A673 (cell line): ENCODE data around the gene AGRP. TPM values are rescaled to one million over a fixed set of nuclear protein-coding genes. Genes with fewer than 3 reads are reported as not detected.
"Not testable (repeated sequence)": the region's sequence is repeated elsewhere in the genome, so short reads cannot be mapped to it uniquely, and the experiment has no call there.

Experiments
- BruUV-seq: library from RNA; stranded (reverse); fragments of 400-500 nt; replicated peaks from 2 replicates; lab custom pipeline; 2021; lab: Mats Ljungman, UMichigan
- CTCF ChIA-PET: fragments of 300-600 bp; sonication (Branson Sonifier 250); formaldehyde crosslinking; loops from one replicate; lab custom pipeline; 2022; ENCODE audit warnings: antibody characterized with exemption; lab: Charles Lee
- POLR2A ChIA-PET: fragments of 300-600 bp; sonication (Branson Sonifier 250); formaldehyde crosslinking; loops from one replicate; lab custom pipeline; 2022; ENCODE audit warnings: antibody characterized with exemption; ENCODE audit not compliant: low non-redundant PET; lab: Charles Lee
- DNase-seq: peaks from one replicate; pipeline ENCODE4 v3.0.0-alpha.2; 2015; ENCODE audit warnings: low spot score
- H3K27ac ChIP-seq: fragments of 200-600 bp; sonication (generic); 2 replicates; pipeline ENCODE4 v1.5.1; 2016; ENCODE audit warnings: mixed run types, low read depth, mild to moderate bottlenecking, mixed read lengths, antibody characterized with exemption, low read length; ENCODE audit not compliant: poor library complexity, severe bottlenecking
- H3K27me3 ChIP-seq: fragments of 200-600 bp; sonication (generic); replicated peaks from 2 replicates; pipeline ENCODE4 v1.6.1; 2017; ENCODE audit warnings: mixed run types, low read depth, mild to moderate bottlenecking, mixed read lengths, antibody characterized with exemption, low read length; ENCODE audit not compliant: insufficient read depth, poor library complexity
- H3K36me3 ChIP-seq: fragments of 200-600 bp; sonication (generic); 2 replicates; pipeline ENCODE4 v1.6.1; 2016; ENCODE audit warnings: mixed run types, mild to moderate bottlenecking, mixed read lengths, antibody characterized with exemption, low read length; ENCODE audit not compliant: insufficient read depth, poor library complexity, severe bottlenecking
- H3K4me1 ChIP-seq: fragments of 200-600 bp; sonication (generic); 2 replicates; pipeline ENCODE4 v1.6.1; 2017; ENCODE audit warnings: mixed run types, mild to moderate bottlenecking, mixed read lengths, antibody characterized with exemption, low read length; ENCODE audit not compliant: insufficient read depth, poor library complexity, severe bottlenecking
- H3K4me3 ChIP-seq: fragments of 200-600 bp; sonication (generic); 2 replicates; pipeline ENCODE4 v1.5.1; 2016; ENCODE audit warnings: low read depth, mixed run types, mild to moderate bottlenecking, mixed read lengths, low read length; ENCODE audit not compliant: poor library complexity, severe bottlenecking
- H3K9me3 ChIP-seq: fragments of 200-600 bp; sonication (generic); 2 replicates; pipeline ENCODE4 v1.6.1; 2016; ENCODE audit warnings: mixed run types, low read depth, mild to moderate bottlenecking, mixed read lengths, antibody characterized with exemption, low read length; ENCODE audit not compliant: poor library complexity, severe bottlenecking
- EZH2 ChIP-seq: fragments of 200-600 bp; sonication (generic); IDR thresholded peaks from 2 replicates; pipeline ENCODE4 v1.6.1; 2017; ENCODE audit warnings: borderline replicate concordance, low read depth, mild to moderate bottlenecking, mixed read lengths, antibody characterized with exemption, low read length; ENCODE audit not compliant: poor library complexity, severe bottlenecking
- intact Hi-C: fragments of 100-400 bp; cut with micrococcal nuclease; formaldehyde crosslinking; loops from one replicate; pipeline ENCODE4 v1.10.0; 2022; ENCODE audit not compliant: unreplicated experiment
- total RNA-seq: library from RNA; stranded (reverse); gene quantifications from 2 replicates; pipeline ENCODE4 v1.2.3, GENCODE V29; 2021
- TF ChIP-seq, protein P1 (sequence below): fragments of 300-800, 200-600 bp; sonication (generic); conservative IDR thresholded peaks from 2 replicates; pipeline ENCODE4 v1.5.1; 2017; ENCODE audit warnings: low read depth, mild to moderate bottlenecking, antibody characterized with exemption, low read length, moderate library complexity, mixed read lengths

AGRP gene
- total RNA-seq, 1 experiment from 2014 or later = not detected

DNA sequence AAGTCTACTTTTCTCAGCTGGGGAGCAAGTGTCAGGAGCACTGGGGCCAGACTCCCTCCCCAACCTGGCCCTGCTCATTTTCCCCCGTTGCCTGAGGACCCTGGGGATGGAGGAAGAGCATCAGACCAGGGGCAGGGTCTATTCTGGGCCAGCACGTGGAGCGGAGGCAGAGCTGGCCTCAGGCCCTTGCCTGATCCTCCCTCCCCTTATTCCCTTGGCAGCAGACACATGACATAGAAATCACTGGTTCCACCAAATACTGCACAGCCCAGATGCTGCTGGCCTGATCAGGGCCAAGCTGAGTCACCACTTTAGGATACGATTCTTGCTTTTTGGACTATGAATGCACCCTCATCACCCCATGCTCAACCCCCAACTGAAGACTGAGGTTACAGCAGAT, 15.8 kb upstream of the AGRP start:
- POLR2A ChIA-PET = no interaction called here
- Histone ChIP-seq H3K9me3 (no peaks in the 10 kb centered on the region), H3K27me3 (no peaks in the 10 kb centered on the region), H3K4me3 (no peak overlapping the region), H3K36me3 (no peaks in the 10 kb centered on the region), H3K4me1 (no peaks in the 10 kb centered on the region), H3K27ac (no peak overlapping the region)
- no TSS peak for BruUV-seq
- intact Hi-C loops = no loop called here
- no peak for TF ChIP-seq EZH2
- TF ChIP-seq, protein P1, sequence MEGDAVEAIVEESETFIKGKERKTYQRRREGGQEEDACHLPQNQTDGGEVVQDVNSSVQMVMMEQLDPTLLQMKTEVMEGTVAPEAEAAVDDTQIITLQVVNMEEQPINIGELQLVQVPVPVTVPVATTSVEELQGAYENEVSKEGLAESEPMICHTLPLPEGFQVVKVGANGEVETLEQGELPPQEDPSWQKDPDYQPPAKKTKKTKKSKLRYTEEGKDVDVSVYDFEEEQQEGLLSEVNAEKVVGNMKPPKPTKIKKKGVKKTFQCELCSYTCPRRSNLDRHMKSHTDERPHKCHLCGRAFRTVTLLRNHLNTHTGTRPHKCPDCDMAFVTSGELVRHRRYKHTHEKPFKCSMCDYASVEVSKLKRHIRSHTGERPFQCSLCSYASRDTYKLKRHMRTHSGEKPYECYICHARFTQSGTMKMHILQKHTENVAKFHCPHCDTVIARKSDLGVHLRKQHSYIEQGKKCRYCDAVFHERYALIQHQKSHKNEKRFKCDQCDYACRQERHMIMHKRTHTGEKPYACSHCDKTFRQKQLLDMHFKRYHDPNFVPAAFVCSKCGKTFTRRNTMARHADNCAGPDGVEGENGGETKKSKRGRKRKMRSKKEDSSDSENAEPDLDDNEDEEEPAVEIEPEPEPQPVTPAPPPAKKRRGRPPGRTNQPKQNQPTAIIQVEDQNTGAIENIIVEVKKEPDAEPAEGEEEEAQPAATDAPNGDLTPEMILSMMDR = no peak
- CTCF ChIA-PET = no interaction called here
- no peak for DNase-seq

- Histone ChIP-seq H3K4me3 (no peak overlapping the region), H3K9me3 (no peaks in the 10 kb centered on the region), H3K36me3 (no peaks in the 10 kb centered on the region), H3K27me3 (no peaks in the 10 kb centered on the region), H3K27ac (no peak overlapping the region), H3K4me1 (no peaks in the 10 kb centered on the region)
- no peak for TF ChIP-seq EZH2
- TF ChIP-seq, protein P1 = no peak
- ChIA-PET CTCF (interaction anchor here (0.5 to 0.9 kb wide), 4 partner anchors 23 to 1282 kb away, joined by 3 to 10 read pairs (median 4); no protein-coding TSS in a partner anchor), POLR2A (no interaction called here)
- DNase-seq = no peak
- BruUV-seq = no TSS peak
- intact Hi-C loops = no loop called here
These were observed 7.2 kb upstream of the AGRP start for GRCh38 chr16:67490335-67491096.

GRCh38 chr16:67489401-67490083, 6.2 kb upstream of the AGRP start:
- H3K4me1 ChIP-seq = no peaks in the 10 kb centered on the region
- no peaks in the 10 kb centered on the region for H3K27me3 ChIP-seq
- no peak for DNase-seq
- no peaks in the 10 kb centered on the region for H3K36me3 ChIP-seq
- no peak for TF ChIP-seq EZH2
- TF ChIP-seq, protein P1 = no peak
- no TSS peak for BruUV-seq
- CTCF ChIA-PET = no interaction called here
- POLR2A ChIA-PET = interaction anchor here (0.6 kb wide), 1 partner anchor 23 kb away, joined by 4 read pairs; no protein-coding TSS in a partner anchor
- H3K9me3 ChIP-seq = no peaks in the 10 kb centered on the region
- H3K27ac ChIP-seq = no peak overlapping the region
- H3K4me3 ChIP-seq = no peak overlapping the region
- intact Hi-C loops = no loop called here

DNA sequence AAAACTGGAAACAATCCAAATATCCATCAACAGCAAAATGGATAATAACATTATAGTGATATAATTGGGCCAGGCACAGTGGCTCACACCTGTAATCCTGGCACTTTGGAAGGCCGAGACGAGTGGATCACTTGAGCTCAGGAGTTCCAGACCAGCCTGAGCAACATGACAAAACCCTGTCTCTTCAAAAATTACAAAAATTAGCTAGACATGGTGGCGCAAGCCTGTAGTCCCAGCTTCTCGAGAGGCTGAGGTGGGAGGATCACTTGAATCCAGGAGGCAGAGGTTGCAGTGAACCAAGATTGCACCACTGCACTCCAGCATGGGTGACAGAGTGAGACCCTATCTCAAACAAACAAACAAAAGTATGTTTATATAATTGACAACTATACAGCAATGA, 4.2 kb upstream of the AGRP start:
- CTCF ChIA-PET = interaction anchor here (0.6 kb wide), 1 partner anchor 12 kb away, joined by 3 read pairs; no protein-coding TSS in a partner anchor
- H3K36me3 ChIP-seq, H3K27ac ChIP-seq, BruUV-seq, H3K27me3 ChIP-seq, H3K9me3 ChIP-seq, DNase-seq, intact Hi-C loops, H3K4me3 ChIP-seq, POLR2A ChIA-PET, H3K4me1 ChIP-seq: not testable (repeated sequence)
